SK-N-SH (cell line): ENCODE measurements around the gene PNRC2.

Source experiments
- NFIC ChIP-seq: IDR thresholded peaks from 2 replicates; pipeline ENCODE4 v1.4.0; 2012; ENCODE audit warnings: borderline replicate concordance
- POLR2AphosphoS5 ChIP-seq: IDR thresholded peaks from 2 replicates; pipeline ENCODE4 v1.6.1; 2012; ENCODE audit warnings: low read depth, low read length
- TAF1 ChIP-seq: IDR thresholded peaks from 2 replicates; pipeline ENCODE4 v1.6.1; 2012; ENCODE audit warnings: low read depth, mild to moderate bottlenecking, low read length, moderate library complexity, borderline replicate concordance
- TF ChIP-seq, protein P1 (sequence below): fragments of 200-600 bp; sonication (generic); IDR thresholded peaks from 2 replicates; pipeline ENCODE4 v1.6.1; 2017; ENCODE audit warnings: antibody characterized with exemption, mild to moderate bottlenecking, moderate library complexity
- TF ChIP-seq, protein P2 (sequence below): IDR thresholded peaks from 2 replicates; pipeline ENCODE4; 2012

DNA sequence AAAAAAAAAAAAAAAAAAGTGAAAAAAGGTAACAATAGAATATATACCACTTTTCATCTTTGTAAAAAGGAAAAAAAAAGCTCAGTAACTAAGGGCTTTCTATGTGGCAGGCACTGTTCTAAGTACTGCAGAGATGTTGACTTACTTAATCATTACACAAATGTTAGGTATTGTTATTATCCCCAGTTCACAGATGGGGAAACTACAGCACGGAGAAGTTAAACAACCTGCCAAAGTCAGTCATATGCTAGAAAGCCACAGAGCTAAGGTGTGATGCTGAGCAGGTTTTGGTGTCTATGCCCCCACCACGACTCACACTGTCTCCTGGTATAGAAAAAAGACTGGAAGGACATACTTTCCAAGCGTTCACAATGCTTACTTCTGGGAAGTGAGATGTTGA lies 6.6 kb upstream of the PNRC2 start:
- TF ChIP-seq, protein P1, sequence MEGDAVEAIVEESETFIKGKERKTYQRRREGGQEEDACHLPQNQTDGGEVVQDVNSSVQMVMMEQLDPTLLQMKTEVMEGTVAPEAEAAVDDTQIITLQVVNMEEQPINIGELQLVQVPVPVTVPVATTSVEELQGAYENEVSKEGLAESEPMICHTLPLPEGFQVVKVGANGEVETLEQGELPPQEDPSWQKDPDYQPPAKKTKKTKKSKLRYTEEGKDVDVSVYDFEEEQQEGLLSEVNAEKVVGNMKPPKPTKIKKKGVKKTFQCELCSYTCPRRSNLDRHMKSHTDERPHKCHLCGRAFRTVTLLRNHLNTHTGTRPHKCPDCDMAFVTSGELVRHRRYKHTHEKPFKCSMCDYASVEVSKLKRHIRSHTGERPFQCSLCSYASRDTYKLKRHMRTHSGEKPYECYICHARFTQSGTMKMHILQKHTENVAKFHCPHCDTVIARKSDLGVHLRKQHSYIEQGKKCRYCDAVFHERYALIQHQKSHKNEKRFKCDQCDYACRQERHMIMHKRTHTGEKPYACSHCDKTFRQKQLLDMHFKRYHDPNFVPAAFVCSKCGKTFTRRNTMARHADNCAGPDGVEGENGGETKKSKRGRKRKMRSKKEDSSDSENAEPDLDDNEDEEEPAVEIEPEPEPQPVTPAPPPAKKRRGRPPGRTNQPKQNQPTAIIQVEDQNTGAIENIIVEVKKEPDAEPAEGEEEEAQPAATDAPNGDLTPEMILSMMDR, result no peak
- TF ChIP-seq POLR2AphosphoS5, result no peak
- TF ChIP-seq, protein P2, sequence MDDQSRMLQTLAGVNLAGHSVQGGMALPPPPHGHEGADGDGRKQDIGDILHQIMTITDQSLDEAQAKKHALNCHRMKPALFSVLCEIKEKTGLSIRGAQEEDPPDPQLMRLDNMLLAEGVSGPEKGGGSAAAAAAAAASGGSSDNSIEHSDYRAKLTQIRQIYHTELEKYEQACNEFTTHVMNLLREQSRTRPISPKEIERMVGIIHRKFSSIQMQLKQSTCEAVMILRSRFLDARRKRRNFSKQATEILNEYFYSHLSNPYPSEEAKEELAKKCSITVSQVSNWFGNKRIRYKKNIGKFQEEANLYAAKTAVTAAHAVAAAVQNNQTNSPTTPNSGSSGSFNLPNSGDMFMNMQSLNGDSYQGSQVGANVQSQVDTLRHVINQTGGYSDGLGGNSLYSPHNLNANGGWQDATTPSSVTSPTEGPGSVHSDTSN, result no peak
- no peak for TF ChIP-seq TAF1
- TF ChIP-seq NFIC, result no peak
